Lower lobe of right lung (tissue), 2 donors: ENCODE measurements around the gene NINJ2. TPM values are rescaled to one million over a fixed set of nuclear protein-coding genes. Genes with fewer than 3 reads are reported as not detected.

Source experiments
- ATAC-seq, 2 donors: fragments of 200-7000 bp; cut with Tn5 transposase; one replicate each; pipeline ENCODE4 v1.9.1; 2020 to 2022; ENCODE audit warnings: mild to moderate bottlenecking in 2 of 2, moderate library complexity in 2 of 2
- DNase-seq: peaks from one replicate; pipeline ENCODE4 v3.0.0-alpha.2; 2020
- H3K27ac ChIP-seq: fragments of 200-600 bp; one replicate; pipeline ENCODE4 v1.8.0; 2022
- H3K27me3 ChIP-seq: fragments of 200-600 bp; one replicate; pipeline ENCODE4 v1.8.0; 2022; ENCODE audit warnings: low read depth
- H3K36me3 ChIP-seq: fragments of 200-600 bp; one replicate; pipeline ENCODE4 v1.8.0; 2022; ENCODE audit warnings: mild to moderate bottlenecking
- H3K4me1 ChIP-seq: fragments of 200-600 bp; one replicate; pipeline ENCODE4 v1.8.0; 2022
- H3K4me3 ChIP-seq: fragments of 200-600 bp; one replicate; pipeline ENCODE4 v1.8.0; 2022; ENCODE audit warnings: mild to moderate bottlenecking
- H3K9me3 ChIP-seq: fragments of 200-600 bp; one replicate; pipeline ENCODE4 v1.8.0; 2022
- intact Hi-C: fragments of 100-400 bp; cut with DNase I; formaldehyde crosslinking; loops from one replicate; pipeline ENCODE4 v1.11.0; 2022
- total RNA-seq: library from RNA; stranded (reverse); fragmentation: NEBNext Ultra II Directional; extraction: Animal tissue kit (Norgen Biotek cat#: 25700); gene quantifications from one replicate; pipeline ENCODE4 v1.2.1, GENCODE V29; 2021
- TF ChIP-seq, protein P1 (sequence below): fragments of 200-600 bp; IDR thresholded peaks from one replicate; pipeline ENCODE4 v1.8.0; 2022; ENCODE audit warnings: antibody characterized with exemption, mild to moderate bottlenecking
- donor health status: DM: no; HTN: yes; CAD: no; lungs with severe emphysema.

NINJ2 gene
- total RNA-seq, 1 donor from 2014 or later = 18.1 TPM

- TF ChIP-seq, protein P1, sequence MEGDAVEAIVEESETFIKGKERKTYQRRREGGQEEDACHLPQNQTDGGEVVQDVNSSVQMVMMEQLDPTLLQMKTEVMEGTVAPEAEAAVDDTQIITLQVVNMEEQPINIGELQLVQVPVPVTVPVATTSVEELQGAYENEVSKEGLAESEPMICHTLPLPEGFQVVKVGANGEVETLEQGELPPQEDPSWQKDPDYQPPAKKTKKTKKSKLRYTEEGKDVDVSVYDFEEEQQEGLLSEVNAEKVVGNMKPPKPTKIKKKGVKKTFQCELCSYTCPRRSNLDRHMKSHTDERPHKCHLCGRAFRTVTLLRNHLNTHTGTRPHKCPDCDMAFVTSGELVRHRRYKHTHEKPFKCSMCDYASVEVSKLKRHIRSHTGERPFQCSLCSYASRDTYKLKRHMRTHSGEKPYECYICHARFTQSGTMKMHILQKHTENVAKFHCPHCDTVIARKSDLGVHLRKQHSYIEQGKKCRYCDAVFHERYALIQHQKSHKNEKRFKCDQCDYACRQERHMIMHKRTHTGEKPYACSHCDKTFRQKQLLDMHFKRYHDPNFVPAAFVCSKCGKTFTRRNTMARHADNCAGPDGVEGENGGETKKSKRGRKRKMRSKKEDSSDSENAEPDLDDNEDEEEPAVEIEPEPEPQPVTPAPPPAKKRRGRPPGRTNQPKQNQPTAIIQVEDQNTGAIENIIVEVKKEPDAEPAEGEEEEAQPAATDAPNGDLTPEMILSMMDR = no peak
These were observed 29.0 kb upstream of the NINJ2 start for GRCh38 chr12:692274-692673.

DNA sequence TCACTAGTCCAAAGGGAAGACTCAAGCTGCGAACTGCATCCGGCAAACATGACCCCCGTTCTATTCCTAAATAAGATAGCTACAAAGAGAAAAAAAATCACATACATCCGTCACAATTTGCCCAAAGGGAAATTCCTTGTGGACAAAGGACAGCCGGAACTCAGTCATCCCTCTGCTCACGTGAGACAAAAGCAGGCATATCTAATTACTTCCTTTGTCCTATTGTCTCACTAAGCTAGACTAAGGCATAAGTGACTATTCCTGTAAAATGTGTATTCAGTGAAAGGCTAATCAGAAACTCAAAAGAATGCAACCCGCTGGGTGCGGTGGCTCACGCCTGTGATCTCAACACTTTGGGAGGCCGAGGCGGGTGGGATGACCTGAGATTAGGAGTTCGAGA, 27.2 kb upstream of the NINJ2 start:
- H3K4me1 ChIP-seq = peaks cover 3% of the 10 kb centered on the region
- H3K27ac ChIP-seq = no peak overlapping the region
- intact Hi-C loops = no loop called here
- H3K9me3 ChIP-seq = no peaks in the 10 kb centered on the region
- H3K4me3 ChIP-seq = no peak overlapping the region
- DNase-seq = no peak
- no peaks in the 10 kb centered on the region for H3K36me3 ChIP-seq
- no peak for ATAC-seq
- H3K27me3 ChIP-seq = no peaks in the 10 kb centered on the region
- TF ChIP-seq, protein P1 = no peak

More at GRCh38 chr12:692274-692673, 29.0 kb upstream of the NINJ2 start:
- no peaks in the 10 kb centered on the region for H3K4me1 ChIP-seq
- H3K4me3 ChIP-seq = no peak overlapping the region
- intact Hi-C loops = no loop called here
- no peaks in the 10 kb centered on the region for H3K27me3 ChIP-seq
- DNase-seq (no peak), ATAC-seq (no peak)
- H3K36me3 ChIP-seq = no peaks in the 10 kb centered on the region
- no peak overlapping the region for H3K27ac ChIP-seq
- no peaks in the 10 kb centered on the region for H3K9me3 ChIP-seq

DNA sequence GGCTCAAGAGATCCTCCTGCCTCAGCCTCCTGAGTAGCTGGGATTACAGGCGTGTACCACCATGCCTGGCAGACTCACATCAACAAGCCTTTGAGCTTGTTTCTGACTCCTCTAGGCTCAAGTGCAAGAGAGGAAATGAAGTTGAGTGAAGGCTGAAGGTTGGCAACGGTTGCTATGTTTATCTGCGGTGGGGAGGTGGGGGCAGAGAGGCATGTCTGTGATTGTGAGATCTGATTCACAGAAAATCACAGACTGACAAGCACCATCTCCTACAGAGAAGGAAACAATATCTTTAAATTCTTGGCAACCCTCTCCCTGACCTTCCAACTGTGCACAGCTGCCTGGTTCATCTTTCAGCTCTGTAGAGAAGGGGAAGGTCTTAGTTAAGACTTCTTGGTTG, 22.1 kb upstream of the NINJ2 start:
- Histone ChIP-seq H3K9me3 (no peaks in the 10 kb centered on the region), H3K27me3 (no peaks in the 10 kb centered on the region), H3K4me1 (peaks cover 8% of the 10 kb centered on the region), H3K4me3 (no peak overlapping the region), H3K36me3 (no peaks in the 10 kb centered on the region), H3K27ac (no peak overlapping the region)
- no peak for DNase-seq
- intact Hi-C loops = no loop called here
- ATAC-seq = peak; percentile 79 to 88
- TF ChIP-seq, protein P1 = no peak

- Histone ChIP-seq H3K9me3 (no peaks in the 10 kb centered on the region), H3K27me3 (no peaks in the 10 kb centered on the region), H3K4me1 (peaks cover 8% of the 10 kb centered on the region), H3K36me3 (no peaks in the 10 kb centered on the region), H3K27ac (no peak overlapping the region), H3K4me3 (no peak overlapping the region)
- no peak for DNase-seq
- ATAC-seq = no peak
- TF ChIP-seq, protein P1 = no peak
- intact Hi-C loops = no loop called here
These were observed 21.2 kb upstream of the NINJ2 start for GRCh38 chr12:684416-684815.

DNA sequence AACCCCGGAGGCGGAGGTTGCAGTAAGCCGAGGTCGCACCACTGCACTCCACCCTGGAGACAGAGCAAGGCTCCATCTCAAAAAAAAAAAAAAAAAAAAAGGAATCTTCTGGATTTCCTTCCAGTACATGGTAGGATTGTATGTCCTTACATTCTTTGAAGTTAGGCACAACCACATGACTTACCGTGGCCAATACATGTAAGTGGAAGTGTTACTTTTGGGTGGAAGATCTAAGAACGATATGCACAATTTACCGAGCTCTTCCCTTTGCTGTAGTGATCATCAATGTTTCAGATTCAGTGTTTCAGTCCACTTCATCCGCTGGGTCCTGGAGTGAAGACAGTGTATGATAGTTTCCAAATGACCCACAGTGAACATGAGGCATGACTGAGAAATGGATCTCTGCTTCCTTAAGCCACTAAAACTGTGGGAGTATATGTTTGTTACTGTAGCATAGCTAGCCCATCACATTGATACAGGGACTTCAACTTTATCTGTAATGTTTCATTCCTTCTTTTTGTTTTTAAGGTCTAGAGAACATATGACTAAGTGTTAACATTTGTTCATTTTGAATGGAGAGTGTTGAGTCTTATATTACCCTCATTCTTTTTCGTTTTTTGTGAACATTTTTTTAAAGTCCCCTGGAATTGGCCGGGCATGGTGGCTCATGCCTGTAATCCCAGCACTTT, 18.5 kb upstream of the NINJ2 start:
- ATAC-seq = no peak
- intact Hi-C loops = no loop called here
- H3K9me3 ChIP-seq = no peaks in the 10 kb centered on the region
- H3K4me1 ChIP-seq = peaks cover 8% of the 10 kb centered on the region
- no peaks in the 10 kb centered on the region for H3K36me3 ChIP-seq
- H3K27me3 ChIP-seq = no peaks in the 10 kb centered on the region
- H3K4me3 ChIP-seq = no peak overlapping the region
- no peak for DNase-seq
- TF ChIP-seq, protein P1 = no peak
- no peak overlapping the region for H3K27ac ChIP-seq
